NCI-H526 treated with DMSO at 0.1 percent for 48 hours (cell line): ENCODE data around the gene CD27.

Experiments used
- DNase-seq: peaks from one replicate; lab custom pipeline; 2025; lab: John Stamatoyannopoulos, UW

Gene CD27

DNA sequence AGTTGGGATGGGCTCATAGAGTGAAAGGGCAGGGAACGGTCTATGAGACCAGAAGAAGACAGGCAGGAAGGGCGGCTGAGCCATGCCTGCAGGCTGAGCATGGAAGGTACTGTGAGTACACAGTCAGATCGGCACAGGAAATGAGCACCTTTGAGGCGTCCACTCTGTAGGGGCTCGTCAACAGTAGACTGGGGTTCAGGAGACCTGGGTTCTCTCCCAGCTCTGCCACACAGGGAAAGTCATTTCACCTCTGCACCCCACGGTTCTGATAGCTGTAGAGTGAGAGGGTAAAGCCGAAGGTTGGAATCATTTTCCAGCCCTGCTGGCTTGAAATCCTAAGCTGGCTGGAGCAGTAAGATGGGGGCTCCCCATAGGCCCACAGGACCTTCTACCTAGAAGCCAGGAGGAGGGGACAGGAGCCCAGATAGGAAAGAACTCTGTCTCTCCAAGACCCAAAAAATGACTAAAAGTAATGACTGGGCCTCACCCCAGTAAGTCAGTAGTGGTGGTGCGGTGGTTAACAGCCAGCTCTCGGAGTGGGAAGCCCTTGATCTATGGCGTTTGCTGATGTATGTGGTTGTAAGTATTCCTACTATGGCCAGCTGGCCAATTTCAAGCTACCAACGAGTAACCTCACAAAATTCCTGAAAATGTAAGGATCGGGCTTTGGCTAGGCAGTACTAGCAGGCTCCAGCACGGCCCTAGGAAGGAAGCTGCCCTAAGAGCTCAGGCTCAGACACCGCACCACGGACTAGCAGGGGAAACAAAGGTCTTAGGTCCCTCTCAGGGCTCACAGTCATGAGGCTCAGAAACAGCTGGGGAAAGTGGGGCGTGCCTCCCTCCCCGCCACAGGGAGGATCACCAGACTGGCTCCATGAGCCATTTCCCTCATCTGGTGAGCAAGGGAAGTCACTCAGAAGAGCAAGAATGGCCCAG is 10.3 kb upstream of the CD27 start:
- DNase-seq, result peak; percentile 77

DNA sequence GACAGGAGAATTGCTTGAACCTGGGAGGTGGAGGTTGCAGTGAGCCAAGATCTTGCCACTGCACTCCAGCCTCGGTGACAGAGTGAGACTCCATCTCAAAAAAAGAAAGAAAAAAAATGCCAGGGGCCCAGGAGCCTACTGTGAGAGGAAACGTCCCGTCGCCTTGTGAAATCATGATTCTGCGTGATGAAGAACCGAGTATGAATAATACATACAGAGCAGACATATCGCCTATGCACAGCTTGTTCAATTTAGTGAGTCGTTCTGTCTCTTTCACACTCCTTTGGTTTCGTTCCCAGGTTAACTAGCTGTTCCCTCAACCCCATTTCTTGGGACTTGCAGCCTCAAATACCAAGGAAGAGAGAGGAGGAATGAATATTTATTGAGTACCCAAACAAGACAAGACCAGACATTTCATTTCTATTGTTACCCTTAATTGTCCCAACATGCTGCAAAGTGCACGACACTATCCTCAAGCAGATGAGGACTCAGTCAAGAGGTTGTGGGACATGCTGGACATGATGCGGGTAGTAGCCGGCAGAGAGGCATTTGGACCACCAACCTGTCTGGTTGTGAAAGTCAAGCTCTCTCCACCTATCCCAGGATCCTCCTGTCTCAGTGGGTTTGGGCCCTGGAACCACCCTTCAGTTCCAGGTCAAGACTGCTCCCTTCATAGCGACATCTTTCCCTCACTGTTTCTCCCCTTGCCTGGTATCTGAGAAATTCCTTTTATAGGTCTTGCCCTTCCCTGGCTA is 8.6 kb upstream of the CD27 start:
- DNase-seq, result no peak

DNA sequence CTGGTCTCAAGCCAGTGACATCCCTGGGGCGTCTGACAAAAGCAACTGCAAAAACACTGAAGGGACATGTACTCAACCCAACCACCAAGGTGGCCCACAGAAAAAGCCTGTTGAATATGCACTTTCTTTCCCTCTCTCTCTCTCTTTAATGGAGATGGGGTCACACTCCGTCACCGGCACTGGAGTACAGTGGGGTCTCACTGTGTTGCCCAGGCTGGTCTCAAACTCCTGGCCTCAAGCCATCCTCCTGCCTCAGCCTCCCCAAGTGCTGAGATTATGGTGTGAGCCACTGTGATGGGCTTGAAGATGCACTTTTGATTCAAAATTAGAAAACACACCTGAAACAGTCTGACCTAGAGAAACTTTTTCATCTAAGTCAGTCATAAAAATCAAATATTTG is 7.2 kb upstream of the CD27 start:
- no peak for DNase-seq

DNA sequence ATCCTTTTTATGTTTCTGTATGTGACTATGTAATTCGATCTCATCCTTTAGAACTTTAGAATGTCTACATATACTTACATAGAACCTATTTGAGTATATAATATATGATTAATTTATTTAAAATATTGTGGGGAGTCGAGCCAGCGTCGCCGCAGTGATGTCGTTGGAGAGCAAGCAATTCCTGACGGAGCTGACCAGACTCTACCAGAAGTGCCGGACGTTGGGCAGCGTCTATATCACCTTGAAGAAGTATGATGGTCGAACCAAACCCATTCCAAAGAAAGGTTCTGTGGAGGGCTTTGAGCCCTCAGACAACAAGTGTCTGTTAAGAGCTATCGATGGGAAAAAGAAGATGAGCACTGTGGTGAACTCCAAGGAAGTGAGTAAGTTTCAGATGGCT is 6.4 kb upstream of the CD27 start:
- no peak for DNase-seq

DNA sequence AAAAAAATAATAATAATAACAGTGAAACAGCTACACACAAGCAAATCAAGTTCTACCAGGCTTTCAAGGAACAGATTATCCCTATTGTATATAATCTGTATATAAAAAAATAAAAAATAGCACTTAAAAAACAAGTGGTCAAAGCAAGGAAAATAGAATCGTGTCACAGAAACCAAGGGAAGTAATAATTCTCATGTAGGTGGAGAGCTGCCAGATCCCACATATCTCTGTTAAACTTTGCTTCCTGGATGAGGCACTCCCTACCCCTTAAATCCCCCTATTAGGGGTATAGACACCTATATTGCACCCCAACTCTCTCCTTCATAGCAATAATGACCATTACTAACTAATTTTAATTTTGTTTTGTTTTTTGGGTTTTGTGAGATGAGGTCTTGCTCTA is 4.4 kb upstream of the CD27 start:
- no peak for DNase-seq

DNA sequence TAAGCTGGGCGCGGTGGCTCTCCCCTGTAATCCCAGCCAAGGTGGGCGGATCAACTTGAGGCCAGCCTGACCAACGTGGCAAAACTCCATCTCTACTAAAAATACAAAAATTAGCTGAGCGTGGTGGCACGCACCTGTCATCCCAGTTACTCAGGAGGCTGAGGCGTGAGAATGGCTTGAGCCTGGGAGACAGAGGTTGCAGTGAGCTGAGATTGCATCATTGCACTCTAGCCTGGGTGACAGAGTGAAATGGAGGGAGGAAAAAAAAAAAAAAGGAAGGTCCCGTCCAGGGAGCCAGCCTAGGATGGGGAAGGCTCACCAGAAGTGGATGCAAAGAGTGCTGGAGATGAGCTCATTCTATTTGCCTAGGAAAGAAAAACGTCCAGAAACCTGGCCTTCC is 1.9 kb upstream of the CD27 start:
- no peak for DNase-seq

DNA sequence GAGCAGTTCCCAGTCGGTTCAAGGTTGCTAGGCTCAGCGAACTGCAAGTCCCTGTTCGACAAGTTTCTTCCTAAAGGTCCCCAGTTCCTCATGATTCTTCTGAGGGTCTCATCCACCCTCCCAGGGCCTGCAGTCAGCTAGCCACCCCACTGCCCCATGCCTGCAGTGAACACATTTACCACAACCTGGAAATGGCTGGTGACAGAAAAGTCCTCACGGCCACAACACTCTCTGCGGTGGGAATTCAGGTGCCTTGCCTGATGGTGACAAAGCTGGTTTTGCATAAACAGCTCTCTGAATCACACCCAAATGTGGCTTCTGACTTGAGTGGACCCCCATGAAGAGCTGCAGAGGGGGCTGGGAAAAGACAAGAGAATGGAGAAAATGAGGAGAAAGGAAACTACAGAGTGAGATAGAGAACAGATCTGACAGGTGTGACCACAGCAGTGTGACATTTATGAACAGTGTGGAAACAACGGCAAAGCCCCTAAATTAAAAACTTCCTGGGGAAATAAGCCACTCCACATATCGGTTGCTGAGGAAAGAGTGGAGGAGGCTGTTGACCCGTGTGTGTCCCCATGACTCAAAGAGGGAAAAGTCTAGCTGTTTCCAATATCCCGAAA is 1.3 kb upstream of the CD27 start:
- no peak for DNase-seq

DNA sequence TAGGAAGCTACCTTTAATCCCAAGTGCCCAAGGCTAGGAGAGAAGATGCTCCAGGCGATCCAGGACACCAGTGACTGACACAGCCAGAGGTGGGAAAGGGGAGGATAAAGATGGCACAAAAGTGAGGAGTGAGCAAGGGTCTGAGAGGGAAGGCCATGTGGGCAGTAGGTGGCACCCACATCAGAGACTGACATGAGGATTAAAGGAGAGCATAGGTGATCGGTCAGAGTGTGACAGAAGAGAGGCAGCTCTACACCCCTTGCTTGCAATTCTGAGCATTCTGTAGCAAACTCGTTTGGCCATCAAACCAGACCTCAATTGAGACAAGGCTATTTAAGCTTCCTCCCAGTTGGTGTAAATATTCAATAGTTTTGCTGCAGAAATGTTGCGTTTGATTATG is 724 bp upstream of the CD27 start:
- DNase-seq, result no peak

DNA sequence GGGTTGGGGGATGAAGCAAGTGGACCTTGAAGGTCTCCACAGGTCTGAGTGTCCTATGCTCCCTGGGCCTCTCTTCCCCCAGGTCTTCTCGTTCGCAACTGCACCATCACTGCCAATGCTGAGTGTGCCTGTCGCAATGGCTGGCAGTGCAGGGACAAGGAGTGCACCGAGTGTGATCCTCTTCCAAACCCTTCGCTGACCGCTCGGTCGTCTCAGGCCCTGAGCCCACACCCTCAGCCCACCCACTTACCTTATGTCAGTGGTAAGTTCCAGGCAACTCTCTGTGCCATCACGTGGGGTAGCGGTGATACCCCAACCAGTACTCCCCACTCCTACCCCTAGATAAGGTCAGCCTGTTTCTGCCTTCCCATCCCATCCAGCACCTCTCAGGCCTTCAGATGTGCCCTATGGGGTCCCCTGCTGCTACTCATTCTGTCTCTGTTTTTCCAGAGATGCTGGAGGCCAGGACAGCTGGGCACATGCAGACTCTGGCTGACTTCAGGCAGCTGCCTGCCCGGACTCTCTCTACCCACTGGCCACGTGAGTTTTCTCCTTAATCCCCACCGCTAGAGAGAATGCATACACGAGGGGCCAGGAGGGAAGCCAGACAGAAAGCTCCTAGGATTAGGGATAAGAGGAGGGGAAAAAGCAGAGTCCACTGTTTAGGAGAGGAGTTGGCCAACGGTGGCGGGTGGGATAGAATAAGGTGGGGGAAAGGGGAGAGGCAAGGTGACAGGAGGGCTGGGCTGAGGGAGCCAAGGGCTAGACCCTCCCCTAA is 5.5 kb downstream of the CD27 start:
- DNase-seq, result no peak

DNA sequence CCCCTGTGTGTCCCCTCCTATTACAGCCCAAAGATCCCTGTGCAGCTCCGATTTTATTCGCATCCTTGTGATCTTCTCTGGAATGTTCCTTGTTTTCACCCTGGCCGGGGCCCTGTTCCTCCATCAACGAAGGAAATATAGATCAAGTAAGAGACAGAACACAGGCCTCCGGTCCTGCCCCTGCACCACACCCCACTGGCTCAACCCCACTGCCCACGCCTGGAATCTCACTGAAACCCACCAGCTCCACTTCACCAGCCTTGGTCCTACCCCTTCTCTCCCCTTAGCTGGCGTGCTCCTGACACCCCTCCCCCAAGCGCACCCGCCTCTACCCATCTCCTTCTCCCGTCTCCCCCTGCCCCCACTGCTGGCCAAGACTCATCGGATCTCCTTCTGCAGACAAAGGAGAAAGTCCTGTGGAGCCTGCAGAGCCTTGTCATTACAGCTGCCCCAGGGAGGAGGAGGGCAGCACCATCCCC is 6.2 kb downstream of the CD27 start:
- DNase-seq, result no peak

DNA sequence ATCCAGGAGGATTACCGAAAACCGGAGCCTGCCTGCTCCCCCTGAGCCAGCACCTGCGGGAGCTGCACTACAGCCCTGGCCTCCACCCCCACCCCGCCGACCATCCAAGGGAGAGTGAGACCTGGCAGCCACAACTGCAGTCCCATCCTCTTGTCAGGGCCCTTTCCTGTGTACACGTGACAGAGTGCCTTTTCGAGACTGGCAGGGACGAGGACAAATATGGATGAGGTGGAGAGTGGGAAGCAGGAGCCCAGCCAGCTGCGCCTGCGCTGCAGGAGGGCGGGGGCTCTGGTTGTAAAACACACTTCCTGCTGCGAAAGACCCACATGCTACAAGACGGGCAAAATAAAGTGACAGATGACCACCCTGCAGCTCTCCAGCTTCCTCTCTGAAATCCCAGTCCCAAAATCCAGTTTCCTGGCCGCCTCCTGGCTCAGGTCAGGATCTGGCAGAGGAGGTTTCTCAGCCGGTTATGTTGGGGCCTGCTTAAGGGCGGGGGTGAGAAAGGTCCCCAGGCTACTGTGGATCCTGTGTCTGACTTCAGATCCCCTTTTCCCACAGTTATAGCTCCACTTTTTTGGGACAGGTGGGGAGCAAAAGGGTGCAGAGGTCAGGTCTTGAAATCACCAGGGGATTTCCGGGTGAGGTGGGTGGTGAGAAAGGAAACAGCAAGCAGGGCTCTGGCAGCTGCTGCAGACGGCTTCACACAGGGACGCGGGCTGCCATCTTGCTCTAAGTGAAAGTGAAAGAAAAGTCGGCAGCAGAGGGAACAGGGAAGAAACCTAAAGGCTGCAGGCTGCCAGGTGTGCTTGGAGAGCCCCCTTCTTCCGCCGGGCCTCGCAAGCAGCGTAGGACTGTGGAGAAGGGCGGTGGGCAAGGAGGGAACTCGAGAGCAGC is 6.8 kb downstream of the CD27 start, which contains the start of gene TAPBPL:
Gene TAPBPL, plus strand, starts transcription at position 695 of the 897 bp plus-strand sequence. CDS start 207 bp downstream, outside the sequence.
- peak; percentile 86 for DNase-seq

DNA sequence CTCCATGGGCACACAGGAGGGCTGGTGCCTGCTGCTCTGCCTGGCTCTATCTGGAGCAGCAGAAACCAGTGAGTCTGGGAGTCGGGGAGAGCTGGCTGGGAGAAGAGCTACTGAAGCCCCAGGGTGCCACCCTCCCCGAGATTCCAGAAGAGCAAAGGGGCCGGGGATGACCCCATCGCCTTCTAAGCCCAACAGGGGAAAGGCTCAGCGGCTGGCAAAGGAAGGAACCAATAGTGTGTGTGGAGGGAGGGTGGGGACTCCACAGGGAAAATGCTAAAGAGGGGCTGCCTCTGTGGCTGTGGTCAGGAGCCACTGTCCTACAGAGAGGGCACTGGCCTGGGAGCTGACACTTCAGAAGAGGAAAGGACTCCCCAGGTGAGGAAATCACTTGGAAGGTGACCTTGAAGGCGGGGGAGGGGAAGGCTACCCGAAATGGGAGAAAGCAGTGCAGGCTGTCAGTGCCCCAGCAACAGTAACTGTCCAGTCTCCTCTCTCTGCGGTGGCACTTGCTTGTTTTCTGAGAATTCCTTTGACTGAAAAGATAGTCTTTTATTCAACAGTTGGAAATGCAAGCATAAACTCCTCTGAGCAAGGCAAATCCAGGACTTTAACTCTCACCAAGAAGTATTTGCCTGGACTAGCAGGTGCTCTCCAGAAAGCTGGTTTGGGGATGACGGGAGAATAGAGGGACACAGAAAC is 7.6 kb downstream of the CD27 start:
- no peak for DNase-seq

DNA sequence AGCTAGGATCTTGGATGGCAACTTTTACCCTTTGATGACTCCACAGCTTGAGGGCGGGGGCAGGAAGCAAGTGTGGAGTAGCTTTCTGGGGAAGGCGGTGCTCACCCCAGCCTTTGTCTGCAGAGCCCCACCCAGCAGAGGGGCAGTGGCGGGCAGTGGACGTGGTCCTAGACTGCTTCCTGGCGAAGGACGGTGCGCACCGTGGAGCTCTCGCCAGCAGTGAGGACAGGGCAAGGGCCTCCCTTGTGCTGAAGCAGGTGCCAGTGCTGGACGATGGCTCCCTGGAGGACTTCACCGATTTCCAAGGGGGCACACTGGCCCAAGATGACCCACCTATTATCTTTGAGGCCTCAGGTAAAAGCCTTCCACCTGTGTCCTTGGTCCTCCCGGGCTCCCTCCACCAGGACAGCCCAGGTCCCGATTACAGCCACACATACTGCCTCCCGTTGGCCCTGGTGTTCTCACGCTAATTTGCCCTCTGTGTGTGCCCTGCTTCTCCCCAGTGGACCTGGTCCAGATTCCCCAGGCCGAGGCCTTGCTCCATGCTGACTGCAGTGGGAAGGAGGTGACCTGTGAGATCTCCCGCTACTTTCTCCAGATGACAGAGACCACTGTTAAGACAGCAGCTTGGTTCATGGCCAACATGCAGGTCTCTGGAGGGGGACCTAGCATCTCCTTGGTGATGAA is 8.3 kb downstream of the CD27 start:
- no peak for DNase-seq

DNA sequence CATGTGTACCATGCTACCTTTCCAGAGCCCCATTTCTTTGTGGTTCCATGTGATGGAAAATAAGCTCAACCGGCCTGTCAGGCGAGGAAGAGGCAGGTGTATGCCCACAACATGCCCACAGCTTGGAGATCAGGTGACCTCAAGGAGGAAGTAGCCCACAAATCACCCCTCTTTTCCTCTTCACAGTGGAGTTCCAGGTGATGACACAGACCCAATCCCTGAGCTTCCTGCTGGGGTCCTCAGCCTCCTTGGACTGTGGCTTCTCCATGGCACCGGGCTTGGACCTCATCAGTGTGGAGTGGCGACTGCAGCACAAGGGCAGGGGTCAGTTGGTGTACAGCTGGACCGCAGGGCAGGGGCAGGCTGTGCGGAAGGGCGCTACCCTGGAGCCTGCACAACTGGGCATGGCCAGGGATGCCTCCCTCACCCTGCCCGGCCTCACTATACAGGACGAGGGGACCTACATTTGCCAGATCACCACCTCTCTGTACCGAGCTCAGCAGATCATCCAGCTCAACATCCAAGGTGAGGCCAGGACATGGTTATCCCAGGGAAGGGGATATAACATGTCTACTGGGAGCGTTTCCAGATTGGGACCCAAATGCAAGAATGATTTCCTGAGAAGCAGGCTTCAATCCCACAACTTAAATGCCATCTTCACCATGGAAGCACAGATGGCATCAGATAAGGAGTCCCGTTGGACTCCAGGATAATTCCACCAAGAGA is 12.6 kb downstream of the CD27 start:
- DNase-seq, result no peak

DNA sequence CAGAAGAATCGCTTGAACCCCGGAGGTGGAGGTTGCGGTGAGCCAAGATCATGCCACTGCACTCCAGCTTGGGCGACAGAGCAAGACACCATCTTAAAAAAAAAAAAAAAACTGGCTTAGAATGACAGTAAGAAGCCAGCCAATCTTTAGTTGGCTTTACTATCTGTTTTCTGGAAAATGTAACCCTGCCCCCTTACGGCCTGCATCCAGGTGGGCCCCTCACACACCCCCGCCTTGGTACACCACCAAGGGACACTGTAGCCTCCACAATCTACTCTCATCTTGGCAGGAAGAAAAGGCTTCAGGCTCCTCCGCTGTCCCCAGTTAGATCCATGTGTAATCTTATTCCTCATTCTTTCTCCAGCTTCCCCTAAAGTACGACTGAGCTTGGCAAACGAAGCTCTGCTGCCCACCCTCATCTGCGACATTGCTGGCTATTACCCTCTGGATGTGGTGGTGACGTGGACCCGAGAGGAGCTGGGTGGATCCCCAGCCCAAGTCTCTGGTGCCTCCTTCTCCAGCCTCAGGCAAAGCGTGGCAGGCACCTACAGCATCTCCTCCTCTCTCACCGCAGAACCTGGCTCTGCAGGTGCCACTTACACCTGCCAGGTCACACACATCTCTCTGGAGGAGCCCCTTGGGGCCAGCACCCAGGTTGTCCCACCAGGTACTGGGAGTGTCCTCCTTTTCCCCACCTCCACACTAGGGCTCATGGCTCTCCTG is 13.7 kb downstream of the CD27 start:
- DNase-seq, result no peak

DNA sequence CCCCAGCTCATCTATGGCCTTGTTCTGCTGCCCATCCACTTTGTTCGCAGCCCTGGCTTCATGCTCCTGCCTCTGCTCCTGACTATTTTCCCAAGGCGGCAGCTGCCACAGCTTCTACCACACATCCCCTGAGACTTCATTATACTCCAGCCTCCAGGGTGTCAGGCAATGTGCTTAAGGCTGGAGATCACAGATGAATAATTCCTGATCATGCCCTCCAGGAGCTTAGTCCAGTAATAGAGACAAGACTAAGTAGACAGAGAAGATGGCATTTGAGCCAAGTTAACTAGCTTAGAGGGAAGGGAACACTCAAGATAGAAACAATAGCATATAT is 14.2 kb downstream of the CD27 start:
- no peak for DNase-seq

DNA sequence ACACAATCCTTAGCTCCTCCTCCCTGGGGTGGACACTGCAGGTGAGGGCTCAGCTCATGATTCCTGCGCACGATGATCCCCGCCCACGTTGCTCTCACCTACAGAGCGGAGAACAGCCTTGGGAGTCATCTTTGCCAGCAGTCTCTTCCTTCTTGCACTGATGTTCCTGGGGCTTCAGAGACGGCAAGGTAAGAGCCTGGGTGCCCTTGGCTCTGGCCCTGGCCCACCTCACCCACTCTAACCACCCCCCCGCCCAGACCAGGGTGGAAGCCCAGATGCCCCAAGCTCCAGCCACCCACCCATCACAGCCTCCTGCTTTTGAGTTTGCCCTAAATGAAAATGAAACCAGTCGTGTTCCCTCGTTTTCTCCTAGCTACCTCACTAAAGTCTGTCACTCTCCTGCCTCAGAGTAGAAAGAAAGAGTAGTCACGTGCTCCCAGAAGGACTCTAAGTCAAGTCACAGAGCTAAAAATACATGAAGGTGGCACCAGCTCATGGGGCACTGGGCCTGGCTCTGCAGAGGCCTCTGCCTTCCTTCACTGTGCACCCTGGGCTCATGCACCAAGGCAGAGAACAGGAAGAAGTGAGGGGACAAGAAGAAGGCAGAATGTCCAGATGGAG is 16.1 kb downstream of the CD27 start:
- no peak for DNase-seq
